T-helper 1 cell (primary cell): ENCODE results near the gene BICDL2.

Source experiments
- DNase-seq, 5 donors: peaks; one replicate each; pipeline ENCODE4 v3.0.0-alpha.2; 2012 to 2020

The BICDL2 gene

DNA sequence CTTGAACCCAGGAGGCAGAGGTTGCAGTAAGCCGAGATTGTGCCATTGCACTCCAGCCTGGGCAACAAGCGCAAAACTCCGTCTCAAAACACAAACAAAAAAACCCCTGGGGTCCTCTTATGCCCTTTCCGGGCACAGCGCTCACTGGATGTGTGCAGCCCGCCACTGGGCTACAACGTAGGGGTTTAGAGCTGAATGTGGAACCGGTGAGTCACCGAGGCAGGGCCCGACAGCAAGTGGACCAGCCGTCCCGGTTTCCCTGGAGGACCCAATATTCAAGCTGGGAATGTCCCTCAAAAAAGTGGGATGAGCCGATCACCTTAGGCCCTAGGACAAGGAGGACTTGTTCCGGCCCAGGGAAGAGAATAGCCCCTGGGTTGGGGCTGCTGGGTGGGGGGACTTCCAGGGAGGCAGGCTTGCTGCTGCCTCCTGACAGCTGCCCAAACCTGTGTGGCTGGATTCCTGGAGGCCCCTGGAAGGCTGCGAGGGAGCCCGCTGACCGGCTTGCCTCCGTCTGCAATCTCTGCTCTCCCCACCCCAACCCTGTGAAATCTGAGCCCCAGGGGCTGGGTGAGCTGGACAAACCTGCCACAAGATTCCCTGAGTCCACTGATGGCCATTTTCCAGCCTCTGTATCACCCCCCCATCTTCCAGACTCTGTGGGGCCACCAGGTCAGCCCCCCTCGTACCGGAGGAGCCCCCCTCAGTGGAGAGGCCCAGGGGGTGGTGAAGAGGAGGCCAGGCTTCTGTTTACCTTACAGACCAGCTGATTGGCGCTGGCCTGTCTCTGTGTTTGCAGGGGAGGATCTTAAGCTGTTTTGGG is 27.0 kb downstream of the BICDL2 start:
- no peak for DNase-seq

DNA sequence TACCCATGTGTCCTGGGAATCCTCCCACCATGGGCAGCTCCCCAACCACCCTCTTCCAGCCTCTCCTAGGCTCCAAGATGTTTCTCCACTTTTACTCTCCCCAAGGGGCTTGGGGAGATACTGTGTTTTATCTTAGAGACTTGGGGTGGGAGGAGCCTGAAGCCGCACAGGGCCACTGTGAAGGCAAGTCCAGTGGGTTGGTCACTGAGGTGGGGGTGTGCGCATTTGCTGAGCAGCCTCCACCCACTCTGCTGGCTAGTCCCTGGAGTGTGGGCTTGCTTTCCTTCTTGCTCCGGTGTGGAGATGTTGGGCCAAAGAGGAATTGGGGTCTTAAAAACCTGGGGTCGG is 28.1 kb downstream of the BICDL2 start:
- no peak for DNase-seq

DNA sequence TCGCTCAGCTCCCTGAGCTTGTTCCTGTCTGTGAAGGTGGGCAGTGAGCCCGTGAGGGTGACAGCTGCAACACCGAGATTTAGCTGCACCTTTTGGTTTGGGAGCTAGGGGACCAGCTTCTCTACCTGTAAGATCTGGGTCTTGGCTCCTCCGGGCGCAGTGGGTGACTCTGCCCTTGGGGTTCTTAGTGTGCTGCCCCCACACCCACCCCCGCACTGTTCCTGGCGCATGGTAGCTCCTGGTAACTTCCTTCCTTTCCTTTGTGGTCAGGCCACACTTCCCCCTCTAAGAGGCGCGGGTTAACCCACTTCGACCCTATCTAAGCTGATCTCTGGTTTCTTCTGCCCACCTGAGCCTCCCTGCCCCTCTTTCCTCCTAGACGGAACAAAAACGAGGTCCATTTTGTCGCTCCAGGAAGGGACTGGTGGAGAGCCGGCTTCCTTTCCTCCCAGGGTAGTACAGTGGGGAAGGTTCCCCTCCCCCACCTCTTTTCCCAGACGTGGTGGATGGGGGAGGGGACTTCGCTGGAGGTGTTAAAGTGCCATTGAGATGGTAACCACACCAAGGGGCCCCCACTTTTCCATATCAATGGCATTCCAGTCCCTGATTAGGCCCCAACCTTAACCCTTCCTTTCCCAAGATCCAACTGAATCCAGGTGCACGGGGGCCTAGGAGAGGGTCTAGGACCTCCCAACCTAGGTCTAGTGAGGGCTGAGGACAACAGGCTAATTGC is 28.6 kb downstream of the BICDL2 start:
- no peak for DNase-seq

DNA sequence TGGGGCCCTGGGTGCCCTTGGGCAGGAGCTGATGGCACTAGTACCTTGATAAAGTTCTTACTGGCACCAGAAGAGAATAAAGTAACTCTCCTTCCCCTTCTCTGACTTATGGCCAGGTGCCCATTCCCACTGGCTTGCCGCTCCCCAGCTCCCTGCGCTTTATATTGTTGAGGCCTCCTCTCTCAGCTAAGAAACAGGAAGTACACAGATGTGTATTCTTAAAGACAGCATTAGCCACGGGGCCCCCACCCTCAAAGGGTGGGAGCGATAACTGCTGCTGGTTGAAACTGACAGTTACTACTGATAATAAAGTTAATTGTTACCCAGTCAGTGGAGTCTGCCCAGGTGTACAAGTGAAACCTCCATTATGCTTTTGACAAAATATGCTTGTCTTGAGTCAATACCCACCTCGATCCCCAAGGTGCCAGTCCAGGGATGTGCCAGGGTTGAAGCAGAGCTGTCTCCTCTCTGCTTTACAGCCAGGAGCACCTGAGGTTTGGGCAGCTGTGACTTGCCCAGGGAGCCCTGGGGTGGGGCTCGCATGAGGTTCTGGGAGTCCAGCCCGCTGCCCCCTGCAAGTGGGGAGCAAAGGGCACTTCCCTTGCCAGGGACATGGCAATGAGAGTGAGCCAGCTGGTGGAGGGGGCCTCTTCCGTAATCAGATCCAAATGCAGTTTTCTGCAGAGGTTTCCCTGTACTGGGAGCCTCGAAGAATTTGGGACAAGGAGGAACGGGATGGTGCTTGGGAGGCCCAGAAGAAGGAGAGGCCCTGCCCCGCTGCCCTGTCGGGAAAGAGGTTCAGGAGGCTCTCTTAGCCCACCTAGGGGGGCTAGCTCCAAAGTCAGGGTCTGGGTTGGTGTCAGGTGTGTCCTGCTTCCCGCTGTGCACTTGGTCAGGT is 29.4 kb downstream of the BICDL2 start:
- no peak for DNase-seq

DNA sequence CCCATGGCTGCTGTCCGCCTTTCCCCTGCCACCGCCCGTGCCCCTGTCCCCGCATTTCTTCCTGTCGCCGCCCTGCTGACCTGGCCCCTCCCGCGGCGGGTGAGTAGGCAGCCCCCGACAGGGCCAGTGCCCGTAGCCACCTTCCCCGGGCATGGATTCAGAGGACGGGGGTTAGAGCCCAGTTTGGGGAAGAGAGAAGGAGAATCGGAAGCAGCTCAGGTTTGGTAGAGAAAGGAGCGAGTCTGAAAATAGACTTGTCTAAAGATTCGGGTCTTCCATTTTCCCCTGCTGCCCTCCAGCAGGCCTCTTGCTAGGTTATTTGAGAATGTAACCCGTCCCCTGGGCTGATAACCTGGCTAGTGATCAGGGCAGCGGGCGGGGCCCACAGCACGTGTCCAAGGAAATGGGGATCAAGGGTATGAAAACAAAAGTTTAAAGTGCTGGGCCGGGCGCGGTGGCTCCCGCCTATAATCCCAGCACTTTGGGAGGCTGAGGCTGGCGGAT is 31.9 kb downstream of the BICDL2 start:
- no peak for DNase-seq

DNA sequence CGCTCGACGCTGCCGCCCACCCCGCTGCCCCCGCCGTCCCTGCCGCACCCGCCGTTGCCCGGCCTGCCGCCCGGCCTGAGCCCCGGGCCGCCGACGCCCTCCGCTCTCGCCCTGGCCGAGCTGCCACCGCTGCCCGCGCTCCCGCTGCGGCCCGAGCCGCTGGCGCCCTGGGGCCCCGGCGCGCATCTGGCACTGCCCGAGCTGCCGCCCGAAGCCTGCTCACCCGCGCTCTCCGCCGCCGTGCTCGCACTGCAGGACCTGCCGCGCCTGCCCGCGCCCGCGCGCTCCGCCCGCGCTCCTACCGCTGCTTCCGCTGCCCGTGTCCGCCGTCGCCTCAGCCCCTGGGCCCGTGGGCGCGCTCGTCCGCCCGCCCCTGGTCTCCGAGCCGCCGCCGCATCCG is 32.4 kb downstream of the BICDL2 start:
- no peak for DNase-seq

DNA sequence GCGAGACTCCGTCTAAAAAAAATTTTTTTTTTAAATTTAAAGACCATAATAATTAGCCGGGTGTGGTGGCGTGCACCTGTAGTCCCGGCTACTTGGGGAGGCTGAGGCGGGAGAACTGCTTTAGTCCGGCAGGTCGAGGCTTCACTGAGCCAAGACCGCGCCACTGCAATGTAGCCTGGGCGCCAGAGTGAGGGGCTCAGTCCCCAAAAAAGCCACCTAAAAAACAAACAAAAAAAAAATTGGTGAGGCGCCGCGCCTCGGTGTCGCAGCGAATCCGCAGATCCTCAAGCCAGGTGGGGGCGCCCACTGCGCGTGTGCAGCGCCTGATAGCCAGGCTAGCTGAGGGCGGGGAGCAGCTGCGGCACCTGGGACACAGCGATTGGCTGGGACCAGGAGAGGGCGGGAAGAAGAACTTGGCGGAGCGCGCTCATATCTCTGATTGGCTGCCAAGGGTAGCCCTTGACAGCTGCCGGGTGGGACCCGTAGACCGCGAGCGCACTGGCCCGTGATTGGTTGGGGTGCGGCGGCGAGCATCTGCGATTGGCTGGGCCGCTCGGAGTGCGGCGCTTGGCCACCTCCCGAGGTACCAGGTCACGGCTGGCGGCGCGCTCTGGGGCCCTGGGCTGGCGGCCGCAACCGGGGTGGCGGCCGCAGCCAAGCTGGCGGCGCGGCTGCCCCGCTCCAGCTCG is 33.0 kb downstream of the BICDL2 start:
- DNase-seq, result peak; percentile 94 to 99 (median 95)

DNA sequence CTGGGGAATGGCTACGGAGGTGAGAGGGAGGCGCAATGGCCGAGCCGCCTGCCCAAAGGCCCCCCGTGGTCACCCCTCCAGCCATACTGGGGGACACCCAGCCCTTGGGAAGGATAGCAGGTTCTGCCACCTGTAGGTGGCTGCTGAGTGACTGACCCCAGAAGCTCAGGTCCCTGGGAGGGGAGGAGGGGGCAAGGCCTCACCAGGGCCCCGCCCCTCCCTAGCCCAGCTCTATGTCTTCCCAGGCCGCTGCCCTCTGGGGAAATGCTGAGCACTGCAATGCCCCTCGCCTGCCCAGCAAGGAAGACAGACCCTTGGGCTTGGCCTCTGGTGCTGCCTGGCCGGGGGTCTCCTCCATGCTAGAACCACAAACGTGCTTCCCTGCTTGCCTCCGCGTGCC is 35.4 kb downstream of the BICDL2 start:
- no peak for DNase-seq

DNA sequence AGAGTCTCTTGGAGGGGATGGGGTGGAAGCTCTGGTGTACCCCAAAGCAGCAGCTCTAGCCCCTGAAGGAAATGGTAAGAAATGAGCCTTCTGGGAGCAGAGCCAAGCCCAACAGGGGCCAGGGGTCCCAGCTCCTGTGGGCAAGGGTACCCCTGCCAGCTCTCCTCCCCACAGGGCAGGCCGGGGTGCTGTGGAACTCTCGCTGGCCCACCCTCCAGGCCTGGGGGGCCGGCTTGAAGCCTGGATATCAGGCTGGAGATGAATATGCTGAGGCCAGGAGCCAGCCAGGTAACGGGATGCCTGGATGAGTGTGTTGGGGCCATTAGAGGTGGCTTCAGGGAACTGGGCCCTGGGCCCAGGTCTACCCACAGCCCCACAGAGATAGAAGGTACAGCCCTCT is 36.2 kb downstream of the BICDL2 start:
- no peak for DNase-seq

DNA sequence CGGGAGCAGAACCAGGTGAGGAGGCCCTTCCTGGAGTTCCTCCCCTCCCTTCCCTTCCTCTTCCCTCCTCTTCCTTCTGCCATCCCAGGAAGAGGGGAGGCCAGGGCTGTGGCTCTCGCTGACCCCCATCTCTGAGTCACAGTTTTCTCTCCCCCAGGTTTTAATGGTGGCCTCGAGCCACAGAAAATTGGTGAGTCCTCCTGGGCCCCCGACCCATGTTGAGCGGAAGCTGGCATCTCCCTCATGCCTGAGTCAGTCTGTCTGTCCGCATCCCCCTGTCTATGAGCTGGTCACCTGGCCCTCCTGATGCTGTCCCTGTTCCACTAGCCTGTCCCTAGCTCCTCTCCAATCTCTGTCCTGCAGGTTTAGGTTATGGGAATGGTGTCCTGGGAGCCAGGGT is 36.8 kb downstream of the BICDL2 start:
- DNase-seq, result no peak

DNA sequence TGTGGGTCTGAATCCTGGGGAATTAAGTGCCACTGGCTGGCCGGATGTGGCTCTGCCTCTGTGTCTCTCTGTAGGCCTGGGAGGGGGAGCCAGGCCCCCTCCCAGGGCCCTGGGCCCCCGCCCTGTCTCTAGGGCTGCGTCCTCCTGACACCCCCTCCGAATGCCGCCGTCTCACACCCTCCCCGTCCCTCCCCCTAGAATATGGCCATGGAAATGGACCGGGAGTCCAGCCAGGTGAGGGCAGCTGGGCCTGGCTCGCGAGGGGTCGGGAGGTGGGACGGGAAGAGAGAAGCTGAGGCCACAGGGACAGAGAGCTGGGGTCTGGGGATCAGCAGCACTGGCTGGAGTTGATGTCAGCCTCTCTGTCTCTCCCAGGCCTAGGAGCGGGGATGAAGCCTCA is 40.4 kb downstream of the BICDL2 start:
- DNase-seq, result no peak

DNA sequence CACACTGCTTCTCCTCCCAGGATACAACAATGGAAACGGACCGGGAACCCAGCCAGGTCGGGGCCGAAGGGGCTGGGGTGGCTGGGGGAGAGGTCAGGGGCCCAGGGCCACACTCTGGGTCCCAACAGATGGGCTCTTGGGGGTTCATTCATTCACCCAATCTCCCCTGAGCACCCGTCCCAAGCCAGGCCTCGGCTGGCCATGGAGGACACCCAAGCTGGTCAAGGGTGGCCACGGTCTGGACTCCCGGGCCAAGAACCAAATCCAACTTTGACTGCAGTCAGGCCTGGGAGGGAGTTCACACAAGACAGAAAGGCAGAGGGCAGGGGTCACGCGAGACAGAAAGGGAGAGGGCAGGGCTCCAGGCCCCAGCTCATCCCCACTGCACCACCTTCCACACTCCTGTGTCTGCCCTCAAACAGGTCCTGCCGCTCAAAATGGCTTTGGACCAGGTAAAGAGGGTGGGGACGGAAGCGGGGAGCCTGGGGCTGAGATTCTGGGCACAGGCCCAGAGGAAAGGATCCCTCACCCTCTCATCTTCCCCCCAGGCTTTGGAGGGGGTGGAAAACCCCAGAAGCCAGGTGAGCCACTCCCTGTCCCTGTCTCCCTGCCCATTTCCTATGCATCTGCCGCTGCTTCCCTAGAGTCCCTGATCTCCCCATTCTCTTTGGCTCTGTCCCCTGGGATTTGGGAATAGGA is 44.2 kb downstream of the BICDL2 start:
- no peak for DNase-seq

DNA sequence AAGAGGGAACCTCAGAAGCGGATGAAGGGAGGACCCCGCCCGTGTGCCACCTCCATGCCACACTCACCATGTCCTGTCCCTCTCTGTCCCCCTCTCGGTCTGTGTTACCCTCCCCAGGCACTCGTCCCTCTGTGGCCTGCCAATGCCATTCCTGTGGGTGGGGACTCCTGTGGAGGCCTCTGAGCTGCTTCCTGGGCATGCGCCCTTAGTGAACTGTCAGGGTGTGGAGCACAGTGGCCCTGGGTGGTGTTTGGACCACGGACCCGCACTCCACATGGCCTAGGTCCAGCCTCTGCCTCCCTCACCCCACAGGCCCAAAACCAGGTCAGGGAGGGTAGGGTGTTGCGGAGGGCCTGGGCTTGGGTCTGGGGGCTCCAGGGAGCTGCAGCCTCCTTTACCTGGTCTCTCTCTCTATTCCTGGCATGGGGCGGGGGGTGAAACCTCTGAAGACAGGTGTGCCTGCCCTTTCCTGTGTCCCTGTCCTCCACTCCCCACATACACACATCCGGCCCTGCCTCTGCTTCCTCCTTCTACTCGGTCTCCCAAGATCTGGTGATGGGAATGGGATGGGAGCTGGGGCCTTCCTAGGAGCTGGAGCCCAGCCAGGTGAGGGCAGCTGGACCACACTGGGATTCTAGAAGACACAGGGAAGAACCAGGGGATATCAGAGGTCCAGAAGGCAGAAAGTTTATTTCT is 45.0 kb downstream of the BICDL2 start:
- no peak for DNase-seq

DNA sequence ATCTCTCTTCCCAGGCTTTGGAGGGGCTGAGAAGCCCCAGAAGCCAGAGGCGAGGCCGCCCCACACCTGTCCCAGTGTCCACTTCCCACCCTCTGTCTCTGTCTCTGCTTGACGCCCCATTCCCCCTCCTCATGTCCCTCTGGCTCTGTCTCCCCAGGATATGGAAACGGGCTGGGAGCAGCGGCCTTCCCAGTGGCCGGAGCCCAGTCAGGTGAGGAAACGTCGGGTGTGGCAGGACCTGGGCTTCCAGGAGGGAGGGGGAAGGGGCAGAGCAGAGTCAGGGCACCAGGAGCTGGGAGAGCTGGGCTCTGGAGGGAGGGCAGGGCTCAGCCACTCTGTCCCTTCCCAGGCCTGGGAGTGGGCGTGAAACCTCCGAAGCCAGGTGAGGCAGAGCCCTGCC is 45.9 kb downstream of the BICDL2 start:
- no peak for DNase-seq

DNA sequence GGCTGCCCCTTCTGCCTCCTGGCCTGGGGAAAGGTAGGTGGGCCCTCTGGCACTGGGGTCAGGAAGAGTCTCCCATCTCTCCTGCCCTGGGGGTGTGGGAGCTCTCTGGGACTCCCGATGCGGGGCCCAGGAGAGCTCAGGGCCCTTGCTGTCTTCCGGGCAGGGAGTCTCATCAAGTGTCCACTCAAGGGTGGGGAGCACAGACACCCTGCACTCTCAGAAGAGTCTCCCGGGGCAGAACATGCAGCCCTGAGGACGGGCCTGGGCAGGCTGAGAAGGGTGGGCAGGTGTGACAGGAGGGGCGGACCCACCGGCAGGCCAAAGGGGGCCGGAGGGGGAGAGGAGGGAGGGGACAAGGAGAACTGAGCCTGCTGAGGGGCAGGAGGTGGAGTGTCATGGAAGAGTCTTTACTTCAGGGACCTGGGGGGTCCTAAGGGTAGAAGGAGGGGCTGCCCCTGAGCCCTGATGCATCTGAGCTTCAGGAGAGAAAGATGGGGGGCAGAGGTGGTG is 48.1 kb downstream of the BICDL2 start:
- no peak for DNase-seq

DNA sequence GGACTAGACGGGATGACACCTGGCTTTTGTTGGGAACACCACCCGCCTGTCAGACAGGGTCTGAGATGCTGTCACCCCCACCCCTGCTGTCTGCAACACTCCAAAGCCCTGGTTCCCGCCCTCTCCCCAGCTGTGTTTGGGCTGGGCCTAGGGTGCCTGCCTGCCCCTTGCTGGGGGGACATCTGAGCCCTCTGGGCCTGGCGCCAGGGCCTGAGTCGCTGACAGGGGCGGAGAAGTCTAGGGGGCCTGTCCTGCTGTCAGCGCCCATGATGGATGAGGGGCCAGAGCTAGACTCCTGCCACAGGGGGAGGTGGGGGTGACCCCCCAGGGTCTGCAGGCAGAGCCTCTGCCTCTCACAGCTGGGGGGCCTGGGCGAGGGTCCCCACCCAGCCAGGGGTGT is 48.9 kb downstream of the BICDL2 start:
- no peak for DNase-seq

DNA sequence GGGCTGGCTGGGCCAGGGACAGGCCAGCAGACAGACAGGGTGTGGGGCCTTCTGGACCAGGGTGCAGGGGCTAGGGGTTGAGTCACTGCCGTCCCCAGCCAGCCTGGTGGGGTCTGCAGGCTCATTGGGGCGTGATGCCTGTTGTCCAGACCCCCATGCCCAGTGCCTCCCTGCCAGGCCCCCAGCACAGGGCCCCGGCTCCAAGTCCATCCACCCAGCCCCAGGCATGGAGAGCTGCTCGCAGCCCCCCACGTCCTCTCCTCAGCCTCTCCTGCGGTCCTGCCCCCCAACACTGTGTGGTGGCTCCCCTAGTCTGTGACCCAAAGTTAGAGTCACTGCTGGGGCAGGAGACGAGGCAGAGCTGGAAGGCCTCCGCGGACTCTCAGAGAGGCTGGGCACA is 49.5 kb downstream of the BICDL2 start:
- DNase-seq, result no peak

DNA sequence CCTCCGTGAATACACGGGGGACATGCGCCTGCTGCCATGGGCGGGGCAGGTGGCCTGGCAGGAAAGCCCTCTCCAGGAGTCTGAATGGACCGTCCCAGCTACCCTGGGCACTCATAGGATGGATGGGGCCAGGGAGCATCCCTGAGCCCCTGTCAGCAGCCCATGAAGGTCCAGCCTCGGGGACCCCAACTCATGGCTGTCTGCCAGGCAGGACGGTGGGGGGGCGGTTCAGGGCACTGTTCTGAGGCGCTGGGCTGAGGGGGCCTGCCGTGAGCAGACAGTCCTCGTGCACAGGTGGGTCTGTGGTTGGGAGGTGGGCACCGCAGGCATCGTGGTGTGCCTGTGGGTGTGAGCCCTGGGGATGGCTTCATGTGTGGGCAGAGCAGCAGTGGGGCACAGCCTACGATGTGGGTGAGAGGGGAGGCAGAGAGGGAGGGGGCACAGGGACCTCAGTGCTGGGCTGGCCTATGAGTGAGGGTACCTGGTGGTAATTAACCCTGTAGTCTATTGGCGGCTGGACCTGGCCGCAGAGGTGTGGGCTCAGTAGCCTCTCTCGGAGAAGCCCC is 50.0 kb downstream of the BICDL2 start:
- no peak for DNase-seq

DNA sequence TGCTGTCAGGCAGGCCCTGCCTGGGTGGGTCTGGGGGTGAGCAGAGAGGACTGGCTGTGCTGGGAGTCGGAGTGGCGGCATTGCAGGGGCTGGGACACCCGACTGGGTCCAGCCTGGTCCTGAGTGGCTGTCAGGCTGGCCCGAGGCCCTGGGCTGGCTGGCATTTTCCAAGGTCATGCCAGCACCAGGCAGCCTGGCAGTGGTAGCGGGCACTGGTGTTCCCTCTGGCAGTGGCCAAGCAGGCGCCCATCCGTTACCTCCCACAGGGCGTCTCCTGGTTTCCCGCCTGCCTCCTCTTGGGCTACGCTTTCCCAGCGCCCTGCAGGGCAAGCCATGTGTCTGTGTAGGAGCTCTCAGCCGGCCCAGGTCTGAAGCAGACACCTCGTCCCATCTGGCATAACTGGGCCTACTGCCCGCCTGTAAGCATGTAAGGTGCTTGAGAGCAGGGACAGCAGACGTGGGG is 50.8 kb downstream of the BICDL2 start:
- no peak for DNase-seq

DNA sequence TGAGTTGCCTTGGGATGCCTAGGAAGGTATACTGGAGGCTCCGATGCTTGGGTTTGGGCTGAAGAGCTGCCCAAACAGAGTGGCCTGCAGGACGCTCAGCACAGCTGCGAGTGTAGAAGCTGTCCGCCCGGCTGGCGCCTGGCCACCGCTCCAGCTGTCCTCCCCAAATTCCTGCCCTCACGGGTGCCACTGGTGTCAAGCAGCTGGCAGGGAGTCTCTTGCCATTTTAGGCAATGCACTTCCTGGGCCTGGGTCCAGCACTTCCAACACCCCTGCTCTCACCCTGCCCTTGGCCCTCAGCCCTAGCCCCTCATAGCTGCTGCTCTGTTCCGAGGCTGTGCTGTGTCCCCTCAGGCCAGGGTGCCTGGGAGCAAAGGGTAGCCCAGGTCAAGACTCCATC is 51.3 kb downstream of the BICDL2 start:
- DNase-seq, result no peak

DNA sequence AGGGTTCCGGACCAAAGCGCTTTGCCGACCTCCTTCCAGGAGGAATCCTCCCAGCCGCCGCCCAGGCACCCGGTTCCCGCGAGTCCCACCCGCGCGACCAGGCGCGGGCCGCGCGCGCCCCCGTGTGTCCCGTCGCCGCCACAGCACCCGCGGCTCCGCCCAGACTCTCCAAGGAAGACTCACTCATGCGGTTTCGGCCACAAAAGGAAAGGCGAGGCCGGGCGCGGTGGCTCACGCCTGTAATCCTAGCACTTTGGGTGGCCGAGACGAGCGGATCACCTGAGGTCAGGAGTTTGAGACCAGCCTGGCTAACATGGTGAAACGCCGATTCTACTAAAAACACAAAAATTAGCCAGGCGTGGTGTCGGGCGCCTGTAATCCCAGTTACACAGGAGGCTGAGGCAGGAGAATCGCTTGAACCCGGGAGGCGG is 53.0 kb downstream of the BICDL2 start:
- peak; percentile 39 to 62 (median 51) for DNase-seq
